Measurements from ENCODE around the gene OLFM1. TPM values are rescaled to one million over a fixed set of nuclear protein-coding genes. Genes with fewer than 3 reads are reported as not detected.
A peak's percentile ranks its signal among the peaks of the same experiment; 100 is the strongest.

Gene OLFM1
- total and polyA plus RNA-seq, 9 of the 15 experiments (the other 6 are each of a cell fraction or from before 2014, with no cell fraction given): not detected

- Histone ChIP-seq H3K9me1 (ENCODE audit: control insufficient read depth, insufficient read depth, low read length) (no peaks in the 10 kb centered on the region), H3K4me1 (replicated peaks in 1 of 2; ENCODE audit: control insufficient read depth in 2 of 2, insufficient read depth in 2 of 2, low read length in 2 of 2) (peaks cover 0 to 3% of the 10 kb centered on the region in 2 experiments; a peak in 1 of 5 replicates), H2AFZ (ENCODE audit: low read depth, low read length) (no peak overlapping the region), H3K27ac (ENCODE audit: extremely low read depth, low read depth, low read length) (no peak overlapping the region), H3K9ac (ENCODE audit: insufficient read depth in 1 of 2, low read depth in 2 of 2, low read length in 2 of 2) (no peak overlapping the region), H3K4me3 (no peak overlapping the region), H3K79me2 (ENCODE audit: control insufficient read depth, insufficient read depth, low read length) (no peaks in the 10 kb centered on the region), H4K20me1 (replicated peaks; ENCODE audit: control insufficient read depth, insufficient read depth, low read length) (0 out of 2 replicates have a peak, but pooled peaks cover 7% of the 10 kb centered on the region), H3K4me2 (ENCODE audit: insufficient read depth, low read length) (no peak overlapping the region), H3K36me3 (ENCODE audit: control insufficient read depth, insufficient read depth, low read length) (no peaks in the 10 kb centered on the region), H3K9me3 (replicated peaks; ENCODE audit: control insufficient read depth, insufficient read depth, low read depth, low read length) (no peaks in the 10 kb centered on the region), H3K27me3 (ENCODE audit: control insufficient read depth in 2 of 2, insufficient read depth in 2 of 2, low read length in 2 of 2) (peaks cover 0 to 16% of the 10 kb centered on the region in 2 experiments; a peak in 2 of 5 replicates)
- DNase-seq (ENCODE audit: extremely low read depth in 1 of 4, low spot score in 3 of 4): no peak
- ChIA-PET CTCF (ENCODE audit: low intra/inter-chr PET ratio) (no interaction called here), POLR2A (interaction anchor here (0.7 kb wide), 1 partner anchor 222 kb away, joined by 3 read pairs; no protein-coding TSS in a partner anchor)
- WGBS (ENCODE audit: insufficient coverage, low coverage, missing lambda C conversion rate): under 1% methylated on average over 16 of the region's 16 CpGs
- no TSS peak for BruUV-seq (replicated peaks)
- no peak for FAIRE-seq
- ATAC-seq: no peak; the same call in 2 of the 3 replicates
- TF ChIP-seq KDM4B (IDR thresholded peaks at IDR 0.05; ENCODE audit: borderline replicate concordance in 2 of 2, low read depth in 1 of 2): no peak
- TF ChIP-seq NFIC (IDR thresholded peaks at IDR 0.05): peak; percentile 24; the same call in 1 of the 2 replicates
- in situ Hi-C loops (cut with MboI) (no loop called here), intact Hi-C loops (cut with micrococcal nuclease) (no loop called here)
Observed at GRCh38 chr9:135144581-135145170, 57.2 kb downstream of the OLFM1 start.

- Histone ChIP-seq H3K79me2 (ENCODE audit: control insufficient read depth, insufficient read depth, low read length) (no peaks in the 10 kb centered on the region), H3K4me2 (ENCODE audit: insufficient read depth, low read length) (no peak overlapping the region), H3K9me3 (replicated peaks; ENCODE audit: control insufficient read depth, insufficient read depth, low read depth, low read length) (no peaks in the 10 kb centered on the region), H3K4me3 (no peak overlapping the region), H3K27me3 (ENCODE audit: control insufficient read depth in 2 of 2, insufficient read depth in 2 of 2, low read length in 2 of 2) (peaks cover 0 to 16% of the 10 kb centered on the region in 2 experiments; a peak in 2 of 5 replicates), H3K27ac (ENCODE audit: extremely low read depth, low read depth, low read length) (no peak overlapping the region), H3K4me1 (replicated peaks in 1 of 2; ENCODE audit: control insufficient read depth in 2 of 2, insufficient read depth in 2 of 2, low read length in 2 of 2) (peaks cover 0 to 3% of the 10 kb centered on the region in 2 experiments; a peak in 1 of 5 replicates), H3K9ac (ENCODE audit: insufficient read depth in 1 of 2, low read depth in 2 of 2, low read length in 2 of 2) (no peak overlapping the region), H3K36me3 (ENCODE audit: control insufficient read depth, insufficient read depth, low read length) (no peaks in the 10 kb centered on the region), H4K20me1 (replicated peaks; ENCODE audit: control insufficient read depth, insufficient read depth, low read length) (0 out of 2 replicates have a peak, but pooled peaks cover 7% of the 10 kb centered on the region), H2AFZ (ENCODE audit: low read depth, low read length) (no peak overlapping the region), H3K9me1 (ENCODE audit: control insufficient read depth, insufficient read depth, low read length) (no peaks in the 10 kb centered on the region)
- in situ Hi-C loops (cut with MboI) (no loop called here), intact Hi-C loops (cut with micrococcal nuclease) (no loop called here)
- ATAC-seq (no peak), FAIRE-seq (no peak), DNase-seq (ENCODE audit: extremely low read depth in 1 of 4, low spot score in 3 of 4) (no peak)
- CTCF ChIA-PET (ENCODE audit: low intra/inter-chr PET ratio): no interaction called here
- WGBS (ENCODE audit: insufficient coverage, low coverage, missing lambda C conversion rate): 3% methylated on average over 9 of the region's 9 CpGs
- POLR2A ChIA-PET: no interaction called here
- no TSS peak for BruUV-seq (replicated peaks)
- TF ChIP-seq EZH2 (IDR thresholded peaks at IDR 0.05; ENCODE audit: borderline replicate concordance, low read depth, low read length): no peak
- TF ChIP-seq, protein P1, sequence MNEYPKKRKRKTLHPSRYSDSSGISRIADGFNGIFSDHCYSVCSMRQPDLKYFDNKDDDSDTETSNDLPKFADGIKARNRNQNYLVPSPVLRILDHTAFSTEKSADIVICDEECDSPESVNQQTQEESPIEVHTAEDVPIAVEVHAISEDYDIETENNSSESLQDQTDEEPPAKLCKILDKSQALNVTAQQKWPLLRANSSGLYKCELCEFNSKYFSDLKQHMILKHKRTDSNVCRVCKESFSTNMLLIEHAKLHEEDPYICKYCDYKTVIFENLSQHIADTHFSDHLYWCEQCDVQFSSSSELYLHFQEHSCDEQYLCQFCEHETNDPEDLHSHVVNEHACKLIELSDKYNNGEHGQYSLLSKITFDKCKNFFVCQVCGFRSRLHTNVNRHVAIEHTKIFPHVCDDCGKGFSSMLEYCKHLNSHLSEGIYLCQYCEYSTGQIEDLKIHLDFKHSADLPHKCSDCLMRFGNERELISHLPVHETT (CRISPR knock-in tag; conservative IDR thresholded peaks at IDR 0.05 in 1 of 2, IDR thresholded peaks at IDR 0.05 in 1 of 2): no peak
- TF ChIP-seq, protein P2, sequence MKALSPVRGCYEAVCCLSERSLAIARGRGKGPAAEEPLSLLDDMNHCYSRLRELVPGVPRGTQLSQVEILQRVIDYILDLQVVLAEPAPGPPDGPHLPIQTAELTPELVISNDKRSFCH (CRISPR knock-in tag; IDR thresholded peaks at IDR 0.05): no peak
- TF ChIP-seq, protein P2 (tag; IDR thresholded peaks at IDR 0.05): no peak
- TF ChIP-seq ZNF324 (CRISPR knock-in tag; IDR thresholded peaks at IDR 0.05): no peak
- TF ChIP-seq SRSF7 (optimal IDR thresholded peaks at IDR 0.05; ENCODE audit: low read depth, low read length): no peak
- no peak for TF ChIP-seq DNMT1 (IDR thresholded peaks at IDR 0.05)
- TF ChIP-seq RFX7 (CRISPR knock-in tag; IDR thresholded peaks at IDR 0.05): no peak
- TF ChIP-seq ZNF224 (CRISPR knock-in tag; IDR thresholded peaks at IDR 0.05): no peak
- no peak for TF ChIP-seq POLR2G (IDR thresholded peaks at IDR 0.05; ENCODE audit: low read depth, low read length)
- no peak for TF ChIP-seq ARID1B (IDR thresholded peaks at IDR 0.05)
Observed at GRCh38 chr9:135145312-135145711, 57.8 kb downstream of the OLFM1 start.

Measured in K562 (cell line).